RWPE2 (cell line): Measurements from ENCODE around the gene SLC5A5.

ENCODE experiments used
- ATAC-seq: fragments of 200-7000 bp; cut with Tn5 transposase; 3 replicates; pipeline ENCODE4 v1.9.1; 2021; ENCODE audit warnings: low read depth
- DNase-seq: peaks from one replicate; pipeline ENCODE4 v3.0.0-alpha.2; 2020; ENCODE audit warnings: low spot score
- H3K27ac ChIP-seq: fragments of 450-650 bp; 2 replicates; pipeline ENCODE4 v1.5.1; 2017; ENCODE audit warnings: mild to moderate bottlenecking; ENCODE audit not compliant: poor library complexity, severe bottlenecking
- H3K27me3 ChIP-seq: fragments of 250-450 bp; sonication (Bioruptor Pico); 2 replicates; pipeline ENCODE4 v1.5.1; 2021; ENCODE audit warnings: mild to moderate bottlenecking, moderate library complexity; ENCODE audit not compliant: insufficient read depth, poor library complexity, severe bottlenecking
- H3K36me3 ChIP-seq: fragments of 250-450 bp; sonication (Bioruptor Pico); 2 replicates; pipeline ENCODE4 v1.5.1; 2020; ENCODE audit warnings: low read depth, mild to moderate bottlenecking, moderate library complexity
- H3K4me1 ChIP-seq: fragments of 250-450 bp; sonication (Bioruptor Pico); 2 replicates; pipeline ENCODE4 v1.5.1; 2021; ENCODE audit warnings: mild to moderate bottlenecking, moderate library complexity; ENCODE audit not compliant: insufficient read depth, poor library complexity, severe bottlenecking
- H3K4me3 ChIP-seq: fragments of 250-450 bp; sonication (Bioruptor Pico); 2 replicates; pipeline ENCODE4 v1.5.1; 2021; ENCODE audit warnings: mild to moderate bottlenecking, moderate library complexity; ENCODE audit not compliant: severe bottlenecking
- H3K9me3 ChIP-seq: fragments of 250-450 bp; sonication (Bioruptor Pico); 2 replicates; pipeline ENCODE4 v1.5.1; 2021; ENCODE audit warnings: mild to moderate bottlenecking, moderate library complexity; ENCODE audit not compliant: severe bottlenecking
- TF ChIP-seq, protein P1 (sequence below): fragments of 450-650 bp; IDR thresholded peaks from one replicate; pipeline ENCODE4 v1.5.1; 2017; ENCODE audit warnings: mild to moderate bottlenecking, moderate library complexity; ENCODE audit not compliant: poor library complexity, severe bottlenecking

Gene SLC5A5

DNA sequence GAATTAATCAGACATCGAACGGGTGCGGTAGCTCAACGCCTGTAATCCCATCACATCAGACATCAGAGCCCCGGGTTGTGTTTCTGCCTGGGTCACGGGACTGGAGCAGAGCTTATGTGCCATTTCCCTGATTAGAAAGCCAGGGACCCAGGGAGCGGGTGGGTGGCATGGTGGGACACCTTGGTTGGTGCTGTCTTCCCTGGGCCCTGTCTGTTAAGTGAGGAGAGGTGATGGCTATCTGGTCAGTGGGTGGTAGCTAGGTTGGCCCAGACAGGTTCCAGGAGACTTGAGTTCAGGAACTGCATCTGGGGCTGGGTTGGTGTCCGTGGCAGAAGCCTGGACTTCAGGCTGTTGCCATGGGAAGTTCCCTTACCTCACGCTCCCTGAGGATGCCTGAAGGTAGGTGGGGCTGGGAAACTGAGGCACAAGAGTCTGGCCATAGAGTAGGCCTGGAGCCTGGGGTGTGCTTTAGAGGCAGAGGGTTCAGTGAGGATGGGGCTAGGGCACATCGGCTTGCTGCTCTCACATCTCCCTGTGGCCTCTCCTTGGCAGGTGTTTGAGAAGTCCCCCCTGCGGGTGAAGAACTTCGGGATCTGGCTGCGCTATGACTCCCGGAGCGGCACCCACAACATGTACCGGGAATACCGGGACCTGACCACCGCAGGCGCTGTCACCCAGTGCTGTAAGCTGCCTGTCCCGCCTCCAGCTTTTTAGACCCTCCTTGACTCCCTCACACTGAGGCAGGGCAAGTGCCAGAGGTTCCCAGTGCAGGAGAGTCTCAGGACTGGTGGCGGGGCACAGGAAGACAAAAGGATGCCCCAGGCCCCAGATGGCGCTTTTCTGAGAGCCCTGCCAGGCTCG is 10.0 kb upstream of the SLC5A5 start:
- ATAC-seq: no peak
- H3K36me3 ChIP-seq: peaks cover 49% of the 10 kb centered on the region
- H3K9me3 ChIP-seq: no peaks in the 10 kb centered on the region
- H3K4me3 ChIP-seq: peak overlapping the region; percentile 76
- peaks cover 18% of the 10 kb centered on the region for H3K4me1 ChIP-seq
- peak; percentile 34 for DNase-seq
- TF ChIP-seq, protein P1, sequence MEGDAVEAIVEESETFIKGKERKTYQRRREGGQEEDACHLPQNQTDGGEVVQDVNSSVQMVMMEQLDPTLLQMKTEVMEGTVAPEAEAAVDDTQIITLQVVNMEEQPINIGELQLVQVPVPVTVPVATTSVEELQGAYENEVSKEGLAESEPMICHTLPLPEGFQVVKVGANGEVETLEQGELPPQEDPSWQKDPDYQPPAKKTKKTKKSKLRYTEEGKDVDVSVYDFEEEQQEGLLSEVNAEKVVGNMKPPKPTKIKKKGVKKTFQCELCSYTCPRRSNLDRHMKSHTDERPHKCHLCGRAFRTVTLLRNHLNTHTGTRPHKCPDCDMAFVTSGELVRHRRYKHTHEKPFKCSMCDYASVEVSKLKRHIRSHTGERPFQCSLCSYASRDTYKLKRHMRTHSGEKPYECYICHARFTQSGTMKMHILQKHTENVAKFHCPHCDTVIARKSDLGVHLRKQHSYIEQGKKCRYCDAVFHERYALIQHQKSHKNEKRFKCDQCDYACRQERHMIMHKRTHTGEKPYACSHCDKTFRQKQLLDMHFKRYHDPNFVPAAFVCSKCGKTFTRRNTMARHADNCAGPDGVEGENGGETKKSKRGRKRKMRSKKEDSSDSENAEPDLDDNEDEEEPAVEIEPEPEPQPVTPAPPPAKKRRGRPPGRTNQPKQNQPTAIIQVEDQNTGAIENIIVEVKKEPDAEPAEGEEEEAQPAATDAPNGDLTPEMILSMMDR: no peak
- peak overlapping the region; percentile 74 for H3K27ac ChIP-seq
- no peaks in the 10 kb centered on the region for H3K27me3 ChIP-seq

DNA sequence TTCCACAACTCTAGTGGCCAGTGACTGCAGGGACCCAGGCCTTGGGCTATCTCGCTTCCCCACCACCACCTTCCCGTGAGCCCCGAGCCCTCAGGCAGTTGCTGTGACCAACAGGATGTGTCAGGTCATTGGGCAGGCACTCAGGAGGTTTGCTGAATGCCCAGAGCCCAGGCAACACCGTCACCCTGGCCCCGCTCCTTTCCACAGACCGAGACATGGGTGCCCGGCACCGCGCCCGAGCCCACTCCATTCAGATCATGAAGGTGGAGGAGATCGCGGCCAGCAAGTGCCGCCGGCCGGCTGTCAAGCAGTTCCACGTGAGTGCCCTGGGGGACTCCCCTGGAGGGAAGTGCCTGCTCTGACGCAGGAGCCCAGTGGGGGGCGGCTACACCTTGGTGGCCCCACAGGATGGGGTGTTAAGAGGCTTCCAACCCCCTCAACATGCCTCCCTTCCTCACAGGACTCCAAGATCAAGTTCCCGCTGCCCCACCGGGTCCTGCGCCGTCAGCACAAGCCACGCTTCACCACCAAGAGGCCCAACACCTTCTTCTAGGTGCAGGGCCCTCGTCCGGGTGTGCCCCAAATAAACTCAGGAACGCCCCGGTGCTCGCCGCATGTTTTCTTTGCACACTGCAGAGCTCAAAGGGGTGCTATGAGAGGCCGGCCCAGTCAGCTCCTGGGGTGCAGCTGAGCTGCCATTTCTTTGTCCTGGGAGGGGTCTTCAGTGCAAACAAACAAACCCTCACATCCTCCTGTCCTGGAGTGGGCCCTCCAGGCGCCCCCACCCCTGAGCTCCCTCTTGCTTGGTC is 8.8 kb upstream of the SLC5A5 start:
- ATAC-seq (no peak), DNase-seq (no peak)
- H3K9me3 ChIP-seq: no peaks in the 10 kb centered on the region
- peaks cover 49% of the 10 kb centered on the region for H3K36me3 ChIP-seq
- H3K27me3 ChIP-seq: no peaks in the 10 kb centered on the region
- H3K4me3 ChIP-seq: no peak overlapping the region
- TF ChIP-seq, protein P1: no peak
- H3K4me1 ChIP-seq: peaks cover 18% of the 10 kb centered on the region
- H3K27ac ChIP-seq: peak overlapping the region; percentile 74

DNA sequence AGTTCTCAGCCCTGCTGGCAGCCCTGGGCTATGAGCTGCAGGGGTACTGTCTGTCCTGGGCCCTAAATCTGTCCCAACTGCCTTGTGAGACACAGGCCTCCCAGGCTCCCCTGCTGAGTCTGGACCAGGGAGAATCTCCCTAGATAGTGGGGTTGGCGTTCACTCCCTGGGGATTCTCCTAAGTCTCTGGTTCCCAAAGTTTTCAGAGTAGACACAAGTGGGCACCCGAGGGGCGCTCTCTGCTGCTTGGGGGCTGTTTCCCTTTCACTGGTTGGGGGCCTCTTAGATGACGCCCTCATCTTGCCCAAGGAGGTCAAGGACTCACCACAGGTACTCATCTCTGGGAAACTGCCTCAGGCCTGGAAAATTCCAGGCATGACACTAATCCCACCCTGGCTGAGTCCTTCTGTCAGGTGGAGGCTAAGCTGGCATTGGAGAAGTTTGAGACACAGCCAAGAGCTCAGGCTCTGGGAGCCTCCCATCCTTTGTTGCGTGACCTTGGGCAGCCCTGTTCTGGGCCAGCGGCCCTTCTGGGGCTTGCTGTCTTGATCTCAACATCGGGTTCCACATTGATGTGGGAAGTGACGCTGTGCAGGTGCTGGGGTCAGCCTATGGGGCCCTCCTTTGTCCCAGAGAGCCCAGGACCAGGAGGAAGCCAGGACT is 8.1 kb upstream of the SLC5A5 start:
- DNase-seq (no peak), ATAC-seq (peak; percentile 1; the same call in 1 of the 3 replicates)
- no peak overlapping the region for H3K4me3 ChIP-seq
- TF ChIP-seq, protein P1: no peak
- H3K36me3 ChIP-seq: peaks cover 49% of the 10 kb centered on the region
- H3K27me3 ChIP-seq: no peaks in the 10 kb centered on the region
- H3K27ac ChIP-seq: peak overlapping the region; percentile 74
- peaks cover 18% of the 10 kb centered on the region for H3K4me1 ChIP-seq
- no peaks in the 10 kb centered on the region for H3K9me3 ChIP-seq

DNA sequence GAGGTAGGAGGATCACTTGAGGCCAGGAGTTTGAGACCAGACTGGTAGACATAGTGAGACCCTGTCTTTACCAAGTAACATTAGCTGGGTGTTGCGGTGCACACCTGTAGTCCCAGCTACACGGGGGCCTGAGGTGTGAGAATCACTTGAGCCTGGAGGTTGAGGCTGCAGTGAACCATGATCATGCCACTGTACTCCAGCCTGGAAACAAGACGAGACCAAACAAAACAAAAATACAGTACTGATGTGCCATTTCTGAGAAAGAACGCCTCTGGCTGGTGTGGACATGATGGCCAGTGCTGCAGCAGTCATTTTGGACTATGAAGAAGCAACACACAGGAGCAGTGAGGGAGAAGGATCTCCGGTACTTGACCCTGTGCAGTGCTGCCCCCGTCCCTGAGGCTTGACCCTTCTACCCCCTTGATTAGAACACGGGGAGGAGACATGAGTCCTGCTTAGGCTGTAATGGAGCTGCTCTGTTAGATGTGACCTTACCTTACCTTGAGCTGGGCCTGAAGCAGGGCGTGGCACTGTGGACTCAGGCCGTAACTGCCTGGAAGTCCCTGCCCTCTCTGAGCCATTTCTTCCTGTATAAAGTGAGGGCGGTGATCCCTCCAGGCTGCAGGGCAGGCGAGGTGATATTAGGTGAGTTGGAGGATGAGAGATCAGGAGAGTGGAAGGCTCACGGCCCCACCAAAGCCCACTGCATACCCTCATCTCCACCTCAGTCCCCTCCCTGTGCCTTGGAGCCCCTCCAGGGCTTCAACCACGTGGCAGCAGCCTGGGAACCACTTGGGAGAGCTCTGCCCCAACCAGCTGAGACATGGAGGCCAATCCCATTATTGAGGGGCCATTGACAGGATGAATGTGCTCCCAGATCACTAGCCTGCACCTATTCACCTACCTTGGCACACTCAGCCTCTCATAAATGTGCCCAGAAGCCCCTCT is 6.1 kb upstream of the SLC5A5 start:
- ATAC-seq (peak; percentile 56), DNase-seq (no peak)
- Histone ChIP-seq H3K27me3 (peaks cover 14% of the 10 kb centered on the region), H3K4me3 (no peak overlapping the region), H3K9me3 (no peaks in the 10 kb centered on the region), H3K36me3 (peaks cover 43% of the 10 kb centered on the region), H3K4me1 (peaks cover 18% of the 10 kb centered on the region), H3K27ac (peak overlapping the region; percentile 74)
- TF ChIP-seq, protein P1: no peak
